GM12878 (cell line): ENCODE data around the gene EPAS1. TPM values are rescaled to one million over a fixed set of nuclear protein-coding genes. Genes with fewer than 3 reads are reported as not detected.

Source experiments
- ATAC-seq: fragments of 200-7000 bp; cut with Tn5 transposase; 3 replicates; pipeline ENCODE4 v1.9.1; 2020; ENCODE audit warnings: mild to moderate bottlenecking, moderate library complexity
- BruUV-seq: library from RNA; stranded (reverse); fragments of 400-500 nt; replicated peaks from 2 replicates; lab custom pipeline; 2021; lab: Mats Ljungman, UMichigan
- CTCF ChIA-PET: fragments of 300-600 bp; sonication (Branson Sonifier 250); formaldehyde crosslinking; extraction: SDS; loops from one replicate; lab custom pipeline; 2021; ENCODE audit warnings: inconsistent platforms; lab: Yijun Ruan, JAX
- POLR2A ChIA-PET: fragments of 350-600 bp; formaldehyde crosslinking; extraction: SDS; loops from one replicate; lab custom pipeline; 2021; ENCODE audit warnings: inconsistent platforms; lab: Charles Lee
- RAD21 ChIA-PET: fragments of 300-600 bp; sonication (Branson Sonifier 250); formaldehyde crosslinking; loops from one replicate; lab custom pipeline; 2023; ENCODE audit warnings: antibody characterized with exemption; ENCODE audit not compliant: unreplicated experiment; lab: Charles Lee
- SMC1A ChIA-PET: fragments of 300-600 bp; sonication (Branson Sonifier 250); formaldehyde crosslinking; loops from one replicate; lab custom pipeline; 2023; ENCODE audit not compliant: unreplicated experiment, uncharacterized antibody; lab: Charles Lee
- DNase-seq: peaks from one replicate; pipeline ENCODE4 v3.0.0-alpha.2; 2011; ENCODE audit warnings: low read depth, low spot score
- FAIRE-seq: peaks from 3 replicates; lab custom pipeline; 2011; peaks lifted over from hg19 to GRCh38; lab: Jason Lieb, UNC
- H2AFZ ChIP-seq: 2 replicates; pipeline ENCODE4 v1.6.0; 2011; ENCODE audit warnings: low read depth, low read length, control low read depth; ENCODE audit not compliant: control insufficient read depth
- H3K27ac ChIP-seq: 2 replicates; pipeline ENCODE4 v1.5.1; 2011; ENCODE audit warnings: control low read depth; ENCODE audit not compliant: control insufficient read depth, insufficient read depth
- H3K27me3 ChIP-seq, 2 experiments: replicated peaks in 1 of 2; 2 replicates each; pipeline versions ENCODE4 v1.6.0 to v1.6.1; 2011; ENCODE audit warnings: low read length in 1 of 2; ENCODE audit not compliant: control insufficient read depth in 2 of 2, insufficient read depth in 2 of 2
- H3K36me3 ChIP-seq, 2 experiments: 2 replicates each; pipeline ENCODE4 v1.5.1; 2011; ENCODE audit warnings: low read length in 1 of 2; ENCODE audit not compliant: control insufficient read depth in 2 of 2, insufficient read depth in 2 of 2
- H3K4me1 ChIP-seq: 2 replicates; pipeline ENCODE4 v1.6.1; 2011; ENCODE audit warnings: mild to moderate bottlenecking, low read length, moderate library complexity, mixed read lengths; ENCODE audit not compliant: control insufficient read depth, insufficient read depth
- H3K4me2 ChIP-seq: 2 replicates; pipeline ENCODE4 v1.6.0; 2011; ENCODE audit warnings: control low read depth; ENCODE audit not compliant: control insufficient read depth, insufficient read depth
- H3K4me3 ChIP-seq: fragments of 200-600 bp; sonication (generic); 2 replicates; pipeline ENCODE4 v1.5.1; 2016
- H3K79me2 ChIP-seq: 2 replicates; pipeline ENCODE4 v1.6.0; 2011; ENCODE audit warnings: low read length; ENCODE audit not compliant: control insufficient read depth, insufficient read depth
- H3K9ac ChIP-seq: 2 replicates; pipeline ENCODE4 v1.8.0; 2011; ENCODE audit warnings: low read length, control low read depth, mixed read lengths; ENCODE audit not compliant: control insufficient read depth, insufficient read depth
- H3K9me3 ChIP-seq: replicated peaks from 3 replicates; pipeline ENCODE4 v1.5.1; 2011; ENCODE audit warnings: mild to moderate bottlenecking, low read length; ENCODE audit not compliant: control insufficient read depth, insufficient read depth
- H4K20me1 ChIP-seq: 2 replicates; pipeline ENCODE4 v1.6.0; 2011; ENCODE audit not compliant: control insufficient read depth, insufficient read depth
- NFYB ChIP-seq: IDR thresholded peaks from 2 replicates; pipeline ENCODE4 v1.6.1; 2011; ENCODE audit warnings: low read depth, mild to moderate bottlenecking, low read length, improper control_type of control experiment, moderate library complexity; ENCODE audit not compliant: insufficient read depth
- PAX5 ChIP-seq: IDR thresholded peaks from 2 replicates; pipeline ENCODE4 v1.6.1; 2011; ENCODE audit warnings: low read depth, low read length, borderline replicate concordance
- SMC3 ChIP-seq: IDR thresholded peaks from 2 replicates; pipeline ENCODE4 v1.6.1; 2011; ENCODE audit warnings: low read length, improper control_type of control experiment, borderline replicate concordance
- TAF1 ChIP-seq: IDR thresholded peaks from 2 replicates; pipeline ENCODE4 v1.6.1; 2011; ENCODE audit warnings: mild to moderate bottlenecking, low read depth, low read length, borderline replicate concordance
- TCF3 ChIP-seq: IDR thresholded peaks from 2 replicates; pipeline ENCODE4 v1.6.1; 2012; ENCODE audit warnings: low read depth, mild to moderate bottlenecking, low read length, borderline replicate concordance; ENCODE audit not compliant: insufficient read depth
- ZNF217 ChIP-seq: fragments of 450-650 bp; IDR thresholded peaks from 2 replicates; pipeline ENCODE4 v1.6.1; 2017; ENCODE audit warnings: antibody characterized with exemption, mild to moderate bottlenecking
- WGBS: methylation state at CpG from one replicate; pipeline ENCODE4 v1.1.6; 2016; ENCODE audit warnings: low lambda C conversion rate; ENCODE audit not compliant: insufficient replicate concordance, insufficient coverage; ENCODE audit errors: missing lambda C conversion rate; 5-methylcytosine and 5-hydroxymethylcytosine counted together
- in situ Hi-C: fragments of 300-500 bp; cut with MboI; formaldehyde crosslinking; loops from 9 replicates; pipeline ENCODE4 v1.14.3; 2018; ENCODE audit warnings: mixed read lengths
- intact Hi-C: fragments of 100-400 bp; cut with micrococcal nuclease; formaldehyde crosslinking; loops from one replicate; pipeline ENCODE4 v1.14.2; 2022; ENCODE audit not compliant: unreplicated experiment
- polyA plus RNA-seq, 11 experiments: library from polyadenylated mRNA; depleted of rRNA in 4 of 11; unstranded in 6 of 11; stranded (reverse) in 5 of 11; fragments of >200 nt; fragmentation: Nextera tagmentation in 4 of 11; fragmentation: Illumina TruSeq in 1 of 11; extraction: Ambion mirVana in 4 of 11; extraction: Trizol in 1 of 11; gene quantifications; 1 replicate in 1 of 11; 2 replicates in 10 of 11; pipeline versions ENCODE4 v1.2.1 to v1.2.3, GENCODE V29; 2011 to 2016; ENCODE audit warnings: inconsistent platforms in 2 of 11, missing spikeins in 2 of 11, low read depth in 1 of 11
- total RNA-seq, 4 experiments: library from RNA; depleted of rRNA in 3 of 4; stranded (reverse); fragments of >200 nt in 3 of 4; fragmentation: Illumina TruSeq in 1 of 4; extraction: Trizol in 1 of 4; gene quantifications; 2 replicates each; pipeline versions ENCODE4 v1.2.1 to v1.2.3, GENCODE V29; 2013 to 2021

Gene EPAS1
- total and polyA plus RNA-seq, 10 of the 15 experiments (the other 5 are each of a cell fraction or from before 2014, with no cell fraction given), result 0.11 to 22.0 (median 1.3) TPM; not detected in 1

- Histone ChIP-seq H3K79me2 (no peaks in the 10 kb centered on the region), H3K36me3 (no peaks in the 10 kb centered on the region), H3K4me3 (no peak overlapping the region), H3K4me1 (no peaks in the 10 kb centered on the region), H3K9me3 (no peaks in the 10 kb centered on the region; the same call in 2 of the 3 replicates), H3K27ac (no peak overlapping the region), H4K20me1 (no peaks in the 10 kb centered on the region), H3K4me2 (no peak overlapping the region), H2AFZ (no peak overlapping the region), H3K9ac (no peak overlapping the region), H3K27me3 (peaks cover 0 to 8% of the 10 kb centered on the region in 2 experiments; a peak in 3 of 4 replicates)
- intact Hi-C loops (no loop called here), in situ Hi-C loops (no loop called here)
- POLR2A ChIA-PET, result interaction anchor here (1.1 kb wide), 1 partner anchor 9 kb away, joined by 4 read pairs; no protein-coding TSS in a partner anchor
- CTCF ChIA-PET, result interaction anchor here (0.6 to 0.7 kb wide), 2 partner anchors 74 to 683 kb away, joined by 3 to 5 read pairs; no protein-coding TSS in a partner anchor
- no peak for TF ChIP-seq TCF3
- TF ChIP-seq TAF1, result no peak
- no peak for TF ChIP-seq ZNF217
- no peak for TF ChIP-seq SMC3
- TF ChIP-seq NFYB, result no peak
- ATAC-seq, result no peak
- 45% methylated on average over 3 of the region's 3 CpGs for WGBS
- RAD21 ChIA-PET, result no interaction called here
- no peak for DNase-seq
- no peak for FAIRE-seq
- no TSS peak for BruUV-seq
- SMC1A ChIA-PET, result interaction anchor here (1.1 to 5.2 kb wide), 4 partner anchors 10 to 153 kb away, joined by 3 to 18 read pairs (median 6); no protein-coding TSS in a partner anchor
Measured at GRCh38 chr2:46304635-46305034, 7.4 kb downstream of the EPAS1 start.

GRCh38 chr2:46305187-46305586, 8.0 kb downstream of the EPAS1 start:
- no peak overlapping the region for H3K4me3 ChIP-seq
- no peak for DNase-seq
- no peaks in the 10 kb centered on the region for H4K20me1 ChIP-seq
- no peaks in the 10 kb centered on the region for H3K4me1 ChIP-seq
- WGBS, result 35% methylated on average over 3 of the region's 3 CpGs
- peaks cover 0 to 7% of the 10 kb centered on the region in 2 experiments; a peak in 1 of 4 replicates for H3K27me3 ChIP-seq
- H2AFZ ChIP-seq, result no peak overlapping the region
- intact Hi-C loops (no loop called here), in situ Hi-C loops (no loop called here)
- no peak overlapping the region for H3K9ac ChIP-seq
- FAIRE-seq, result no peak
- no TSS peak for BruUV-seq
- H3K4me2 ChIP-seq, result no peak overlapping the region
- H3K27ac ChIP-seq, result no peak overlapping the region
- TF ChIP-seq PAX5, result no peak
- H3K36me3 ChIP-seq, result no peaks in the 10 kb centered on the region
- RAD21 ChIA-PET, result no interaction called here
- no peak for ATAC-seq
- CTCF ChIA-PET, result interaction anchor here (0.6 kb wide), 1 partner anchor 684 kb away, joined by 3 read pairs; no protein-coding TSS in a partner anchor
- POLR2A ChIA-PET, result interaction anchor here (1.1 kb wide), 1 partner anchor 8 kb away, joined by 4 read pairs; no protein-coding TSS in a partner anchor
- SMC1A ChIA-PET, result interaction anchor here (1.1 to 5.2 kb wide), 3 partner anchors 9 to 23 kb away, joined by 3 to 18 read pairs (median 8); no protein-coding TSS in a partner anchor
- no peaks in the 10 kb centered on the region; the same call in 2 of the 3 replicates for H3K9me3 ChIP-seq
- no peaks in the 10 kb centered on the region for H3K79me2 ChIP-seq
